Neural progenitor cell (in vitro differentiated cells): Measurements from ENCODE around the gene ELOF1.

Source experiments
- CTCF ChIP-seq: fragments of 200-600 bp; sonication (generic); IDR thresholded peaks from 2 replicates; pipeline ENCODE4 v1.5.1; 2017; ENCODE audit warnings: antibody characterized with exemption, mild to moderate bottlenecking
- EZH2 ChIP-seq: fragments of 200-600 bp; sonication (generic); IDR thresholded peaks from 2 replicates; pipeline ENCODE4 v1.6.1; 2017; ENCODE audit warnings: antibody characterized with exemption, mild to moderate bottlenecking, moderate library complexity
- EZH2phosphoT487 ChIP-seq: fragments of 200-600 bp; sonication (generic); IDR thresholded peaks from 2 replicates; pipeline ENCODE4 v1.6.1; 2017; ENCODE audit warnings: antibody characterized with exemption

- no peak for TF ChIP-seq CTCF
- no peak for TF ChIP-seq EZH2
- TF ChIP-seq EZH2phosphoT487: no peak
These were observed 37.1 kb upstream of the ELOF1 start for GRCh38 chr19:11596156-11596555.
